ENCODE measurements around the gene PLD1. TPM values are rescaled to one million over a fixed set of nuclear protein-coding genes. Genes with fewer than 3 reads are reported as not detected.

PLD1 gene
- total RNA-seq, 1 donor from 2014 or later: 13.9 TPM

GRCh38 chr3:171755015-171755589, 55.2 kb downstream of the PLD1 start:
- Mint-ChIP-seq H3K4me3 (ENCODE audit: unreplicated experiment) (no peak overlapping the region), H3K27ac (ENCODE audit: unreplicated experiment) (no peak overlapping the region), H3K4me1 (ENCODE audit: unreplicated experiment) (no peaks in the 10 kb centered on the region), H3K36me3 (ENCODE audit: unreplicated experiment) (no peaks in the 10 kb centered on the region), H3K27me3 (ENCODE audit: unreplicated experiment) (no peaks in the 10 kb centered on the region), H3K9me3 (ENCODE audit: unreplicated experiment) (no peaks in the 10 kb centered on the region)
- TF ChIP-seq, protein P1, sequence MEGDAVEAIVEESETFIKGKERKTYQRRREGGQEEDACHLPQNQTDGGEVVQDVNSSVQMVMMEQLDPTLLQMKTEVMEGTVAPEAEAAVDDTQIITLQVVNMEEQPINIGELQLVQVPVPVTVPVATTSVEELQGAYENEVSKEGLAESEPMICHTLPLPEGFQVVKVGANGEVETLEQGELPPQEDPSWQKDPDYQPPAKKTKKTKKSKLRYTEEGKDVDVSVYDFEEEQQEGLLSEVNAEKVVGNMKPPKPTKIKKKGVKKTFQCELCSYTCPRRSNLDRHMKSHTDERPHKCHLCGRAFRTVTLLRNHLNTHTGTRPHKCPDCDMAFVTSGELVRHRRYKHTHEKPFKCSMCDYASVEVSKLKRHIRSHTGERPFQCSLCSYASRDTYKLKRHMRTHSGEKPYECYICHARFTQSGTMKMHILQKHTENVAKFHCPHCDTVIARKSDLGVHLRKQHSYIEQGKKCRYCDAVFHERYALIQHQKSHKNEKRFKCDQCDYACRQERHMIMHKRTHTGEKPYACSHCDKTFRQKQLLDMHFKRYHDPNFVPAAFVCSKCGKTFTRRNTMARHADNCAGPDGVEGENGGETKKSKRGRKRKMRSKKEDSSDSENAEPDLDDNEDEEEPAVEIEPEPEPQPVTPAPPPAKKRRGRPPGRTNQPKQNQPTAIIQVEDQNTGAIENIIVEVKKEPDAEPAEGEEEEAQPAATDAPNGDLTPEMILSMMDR (IDR thresholded peaks at IDR 0.05): no peak
- DNase-seq (ENCODE audit: extremely low spot score, unreplicated experiment): no peak

- Mint-ChIP-seq H3K27me3 (ENCODE audit: unreplicated experiment) (no peaks in the 10 kb centered on the region), H3K4me3 (ENCODE audit: unreplicated experiment) (no peak overlapping the region), H3K27ac (ENCODE audit: unreplicated experiment) (no peak overlapping the region), H3K4me1 (ENCODE audit: unreplicated experiment) (peaks cover 3% of the 10 kb centered on the region), H3K36me3 (ENCODE audit: unreplicated experiment) (no peaks in the 10 kb centered on the region), H3K9me3 (ENCODE audit: unreplicated experiment) (no peaks in the 10 kb centered on the region)
- no peak for DNase-seq (ENCODE audit: extremely low spot score, unreplicated experiment)
- TF ChIP-seq, protein P1 (IDR thresholded peaks at IDR 0.05): no peak
These were observed 56.4 kb downstream of the PLD1 start for GRCh38 chr3:171753665-171754408.

- Mint-ChIP-seq H3K9me3 (ENCODE audit: unreplicated experiment) (no peaks in the 10 kb centered on the region), H3K27ac (ENCODE audit: unreplicated experiment) (no peak overlapping the region), H3K4me1 (ENCODE audit: unreplicated experiment) (peaks cover 9% of the 10 kb centered on the region), H3K36me3 (ENCODE audit: unreplicated experiment) (no peaks in the 10 kb centered on the region), H3K4me3 (ENCODE audit: unreplicated experiment) (no peak overlapping the region), H3K27me3 (ENCODE audit: unreplicated experiment) (no peaks in the 10 kb centered on the region)
- DNase-seq (ENCODE audit: extremely low spot score, unreplicated experiment): no peak
- TF ChIP-seq, protein P1 (IDR thresholded peaks at IDR 0.05): no peak
These were observed 57.2 kb downstream of the PLD1 start for GRCh38 chr3:171753025-171753472.

DNA sequence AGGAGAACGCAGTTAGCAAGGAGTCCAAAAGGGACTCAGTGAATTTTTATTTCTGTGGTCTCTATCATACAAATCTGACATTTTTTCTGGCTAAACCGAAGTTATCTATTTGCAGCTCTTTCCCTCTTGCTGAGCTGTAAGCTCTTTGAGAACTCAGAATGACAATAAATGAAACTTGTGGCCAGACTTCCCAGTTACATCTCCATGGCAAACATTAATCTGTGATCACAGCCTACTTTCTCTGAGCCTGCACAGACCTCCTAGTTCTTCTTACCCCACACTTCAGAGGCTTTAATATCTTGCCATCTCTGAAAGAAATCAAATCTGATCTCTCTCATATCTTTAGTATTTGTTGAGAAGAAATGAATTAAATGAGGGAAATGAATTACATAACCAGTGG, 58.0 kb downstream of the PLD1 start:
- no peak for DNase-seq (ENCODE audit: extremely low spot score, unreplicated experiment)
- H3K4me1 Mint-ChIP-seq (ENCODE audit: unreplicated experiment): peaks cover 12% of the 10 kb centered on the region
- no peak overlapping the region for H3K4me3 Mint-ChIP-seq (ENCODE audit: unreplicated experiment)
- H3K9me3 Mint-ChIP-seq (ENCODE audit: unreplicated experiment): no peaks in the 10 kb centered on the region
- no peaks in the 10 kb centered on the region for H3K27me3 Mint-ChIP-seq (ENCODE audit: unreplicated experiment)
- TF ChIP-seq, protein P1 (IDR thresholded peaks at IDR 0.05): no peak
- no peak overlapping the region for H3K27ac Mint-ChIP-seq (ENCODE audit: unreplicated experiment)
- H3K36me3 Mint-ChIP-seq (ENCODE audit: unreplicated experiment): no peaks in the 10 kb centered on the region

GRCh38 chr3:171749124-171749523, 61.2 kb downstream of the PLD1 start:
- H3K4me1 Mint-ChIP-seq (ENCODE audit: unreplicated experiment): peaks cover 12% of the 10 kb centered on the region
- TF ChIP-seq, protein P1 (IDR thresholded peaks at IDR 0.05): no peak
- H3K27me3 Mint-ChIP-seq (ENCODE audit: unreplicated experiment): no peaks in the 10 kb centered on the region
- H3K36me3 Mint-ChIP-seq (ENCODE audit: unreplicated experiment): no peaks in the 10 kb centered on the region
- no peak overlapping the region for H3K4me3 Mint-ChIP-seq (ENCODE audit: unreplicated experiment)
- H3K9me3 Mint-ChIP-seq (ENCODE audit: unreplicated experiment): no peaks in the 10 kb centered on the region
- DNase-seq (ENCODE audit: extremely low spot score, unreplicated experiment): no peak
- H3K27ac Mint-ChIP-seq (ENCODE audit: unreplicated experiment): no peak overlapping the region
